CD4-positive, CD25-positive, alpha-beta regulatory T cell (primary cell): Measurements from ENCODE around the gene RNASEH2C. TPM values are rescaled to one million over a fixed set of nuclear protein-coding genes. Genes with fewer than 3 reads are reported as not detected.

Source experiments
- ATAC-seq, 2 donors: fragments of 150-1000 bp; cut with Tn5 transposase; one replicate each; pipeline ENCODE4 v1.10.0; 2021; ENCODE audit warnings: low read depth in 2 of 2, moderate number of reproducible peaks in 2 of 2, moderate library complexity in 1 of 2
- DNase-seq, 3 donors: peaks; one replicate each; pipeline versions ENCODE4 v3.0.0 to v3.0.0-alpha.2; 2012 to 2022; ENCODE audit warnings: mixed read lengths in 1 of 3
- H3K27ac ChIP-seq: one replicate; pipeline ENCODE4 v1.7.0; 2013; ENCODE audit warnings: mild to moderate bottlenecking, low read length; ENCODE audit not compliant: insufficient read depth, poor library complexity, severe bottlenecking
- H3K27me3 ChIP-seq: one replicate; pipeline ENCODE4 v1.7.0; 2013; ENCODE audit warnings: low read length; ENCODE audit not compliant: control insufficient read depth, insufficient read depth
- H3K36me3 ChIP-seq: one replicate; pipeline ENCODE4 v1.7.0; 2013; ENCODE audit warnings: mild to moderate bottlenecking, low read length, moderate library complexity; ENCODE audit not compliant: control insufficient read depth, insufficient read depth
- H3K4me1 ChIP-seq: 2 replicates; pipeline ENCODE4 v1.7.0; 2013; ENCODE audit warnings: mild to moderate bottlenecking, low read length; ENCODE audit not compliant: insufficient read depth, control insufficient read depth, poor library complexity, severe bottlenecking
- H3K4me3 ChIP-seq: one replicate; pipeline ENCODE4 v1.7.0; 2013; ENCODE audit warnings: low read depth, mild to moderate bottlenecking, low read length, moderate library complexity
- H3K9me3 ChIP-seq, 2 experiments: 1 replicate in 1 of 2; 2 replicates in 1 of 2; pipeline ENCODE4 v1.7.0; 2013; ENCODE audit warnings: low read length in 2 of 2, mild to moderate bottlenecking in 1 of 2, moderate library complexity in 1 of 2; ENCODE audit not compliant: control insufficient read depth in 2 of 2
- H3K27ac Mint-ChIP-seq, 3 donors: one replicate each; pipeline ENCODE4 v1.8.0; 2020 to 2022; ENCODE audit warnings: mild to moderate bottlenecking in 3 of 3, mixed read lengths in 3 of 3, moderate library complexity in 2 of 3
- H3K27me3 Mint-ChIP-seq: one replicate; pipeline ENCODE4 v1.8.0; 2022; ENCODE audit warnings: mild to moderate bottlenecking, mixed read lengths
- H3K36me3 Mint-ChIP-seq: one replicate; pipeline ENCODE4 v1.8.0; 2020; ENCODE audit warnings: mixed read lengths
- H3K4me1 Mint-ChIP-seq, 4 donors: one replicate each; pipeline ENCODE4 v1.8.0; 2020 to 2022; ENCODE audit warnings: mixed read lengths in 4 of 4, mild to moderate bottlenecking in 1 of 4
- H3K4me3 Mint-ChIP-seq, 4 donors: one replicate each; pipeline ENCODE4 v1.8.0; 2020 to 2022; ENCODE audit warnings: mild to moderate bottlenecking in 4 of 4, mixed read lengths in 4 of 4, moderate library complexity in 3 of 4
- H3K9me3 Mint-ChIP-seq, 7 donors: one replicate each; pipeline ENCODE4 v1.8.0; 2020 to 2022; ENCODE audit warnings: mixed read lengths in 7 of 7, mild to moderate bottlenecking in 3 of 7, moderate library complexity in 2 of 7
- polyA plus RNA-seq, 4 donors: library from polyadenylated mRNA; unstranded; fragments of 300-500 nt; fragmentation: Illumina TruSeq; gene quantifications; one replicate each; pipeline ENCODE4 v1.2.3, GENCODE V29; 2021
- total RNA-seq: library from RNA; stranded (reverse); gene quantifications from one replicate; pipeline ENCODE4 v1.2.3, GENCODE V29; 2022

Gene RNASEH2C
- total and polyA plus RNA-seq, 5 donors from 2014 or later = 28.3 to 83.8 (median 62.8) TPM

- ATAC-seq (no peak), DNase-seq (no peak)
- peaks cover 0 to 2% (median 0%) of the 10 kb centered on the region in 7 donors for H3K9me3 Mint-ChIP-seq
- peaks cover 0 to 2% (median 0%) of the 10 kb centered on the region in 4 donors for H3K4me1 Mint-ChIP-seq
- H3K36me3 ChIP-seq = no peaks in the 10 kb centered on the region
- H3K27ac ChIP-seq = no peak overlapping the region
- no peak overlapping the region for H3K4me3 Mint-ChIP-seq
- H3K4me1 ChIP-seq = no peaks in the 10 kb centered on the region
- no peak overlapping the region for H3K4me3 ChIP-seq
- no peak overlapping the region for H3K27ac Mint-ChIP-seq
- no peaks in the 10 kb centered on the region for H3K36me3 Mint-ChIP-seq
- H3K9me3 ChIP-seq = no peaks in the 10 kb centered on the region
- peaks cover 43% of the 10 kb centered on the region for H3K27me3 Mint-ChIP-seq
- no peaks in the 10 kb centered on the region for H3K27me3 ChIP-seq
Measured at GRCh38 chr11:65730461-65730860, 9.9 kb upstream of the RNASEH2C start.

DNA sequence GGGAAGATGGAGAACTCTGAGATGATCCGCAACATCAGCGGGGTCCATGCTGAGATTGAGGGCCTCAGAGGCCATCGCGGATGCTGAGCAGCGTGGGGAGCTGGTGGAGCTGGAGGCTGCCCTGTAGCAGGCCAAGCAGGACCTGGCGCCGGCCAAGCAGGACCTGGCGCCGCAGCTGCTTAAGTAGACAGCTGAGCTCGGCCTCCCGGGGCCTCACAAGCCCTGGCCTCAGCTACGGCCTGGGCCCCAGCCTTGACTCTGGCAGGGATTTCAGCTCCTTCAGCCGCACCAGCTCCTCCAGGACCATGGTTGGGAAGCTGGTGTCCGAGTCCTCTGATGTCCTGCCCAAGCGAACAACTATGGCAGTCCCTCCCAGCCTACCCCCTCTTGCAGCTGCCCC, 7.3 kb upstream of the RNASEH2C start:
- H3K9me3 ChIP-seq = no peaks in the 10 kb centered on the region
- ATAC-seq = no peak
- peaks cover 38% of the 10 kb centered on the region for H3K27me3 Mint-ChIP-seq
- H3K4me3 ChIP-seq = no peak overlapping the region
- H3K9me3 Mint-ChIP-seq = peaks cover 0 to 1% (median 0%) of the 10 kb centered on the region in 7 donors
- H3K27ac Mint-ChIP-seq = no peak overlapping the region
- no peak overlapping the region for H3K4me3 Mint-ChIP-seq
- H3K27ac ChIP-seq = no peak overlapping the region
- H3K4me1 ChIP-seq = no peaks in the 10 kb centered on the region
- H3K36me3 Mint-ChIP-seq = no peaks in the 10 kb centered on the region
- peaks cover 0 to under 1% (median 0%) of the 10 kb centered on the region in 4 donors for H3K4me1 Mint-ChIP-seq
- no peaks in the 10 kb centered on the region for H3K27me3 ChIP-seq
- no peaks in the 10 kb centered on the region for H3K36me3 ChIP-seq
- no peak for DNase-seq

DNA sequence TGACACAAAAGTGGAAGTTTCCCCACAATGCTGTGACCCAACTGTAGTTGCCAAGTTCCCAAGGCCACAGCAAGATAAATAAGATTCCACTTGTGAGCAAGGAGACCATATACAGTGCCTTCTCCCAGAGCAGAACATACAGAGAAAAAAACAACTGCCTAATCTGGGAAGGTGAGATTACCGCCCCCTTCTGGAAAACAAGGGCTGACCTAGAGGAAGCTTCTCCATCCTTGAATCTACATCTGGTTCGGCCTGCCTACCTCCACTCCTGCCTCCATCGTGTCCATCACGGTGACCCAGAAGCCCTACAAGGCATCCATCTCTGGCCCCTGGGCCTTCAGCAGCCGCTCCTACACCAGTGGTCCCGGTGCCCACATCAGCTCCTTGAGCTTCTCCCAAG, 6.1 kb upstream of the RNASEH2C start:
- no peaks in the 10 kb centered on the region for H3K4me1 ChIP-seq
- no peak overlapping the region for H3K27ac ChIP-seq
- H3K9me3 ChIP-seq = no peaks in the 10 kb centered on the region
- Mint-ChIP-seq H3K4me1 (peaks cover 0 to 5% (median 0%) of the 10 kb centered on the region in 4 donors), H3K9me3 (no peaks in the 10 kb centered on the region), H3K4me3 (peak overlapping the region in 1 of 4 donors; percentile 42), H3K27ac (no peak overlapping the region), H3K36me3 (no peaks in the 10 kb centered on the region), H3K27me3 (peaks cover 27% of the 10 kb centered on the region)
- H3K27me3 ChIP-seq = no peaks in the 10 kb centered on the region
- no peak for ATAC-seq
- H3K4me3 ChIP-seq = no peak overlapping the region
- no peaks in the 10 kb centered on the region for H3K36me3 ChIP-seq
- DNase-seq = no peak

GRCh38 chr11:65722261-65722660, 1.7 kb upstream of the RNASEH2C start:
- Histone ChIP-seq H3K4me1 (peaks cover 18% of the 10 kb centered on the region), H3K9me3 (no peaks in the 10 kb centered on the region), H3K27ac (no peak overlapping the region), H3K4me3 (no peak overlapping the region), H3K27me3 (no peaks in the 10 kb centered on the region), H3K36me3 (peaks cover 18% of the 10 kb centered on the region)
- Mint-ChIP-seq H3K4me1 (peaks cover 0 to 37% (median 13%) of the 10 kb centered on the region in 4 donors), H3K27ac (peak overlapping the region in 1 of 3 donors; percentile 20), H3K9me3 (no peaks in the 10 kb centered on the region), H3K27me3 (peaks cover 12% of the 10 kb centered on the region), H3K4me3 (peak overlapping the region; percentile 31 to 80 (median 62)), H3K36me3 (peaks cover 7% of the 10 kb centered on the region)
- DNase-seq (no peak), ATAC-seq (no peak)

GRCh38 chr11:65719871-65720210, 757 bp downstream of the RNASEH2C start:
- H3K36me3 Mint-ChIP-seq = peaks cover 20% of the 10 kb centered on the region
- DNase-seq = peak in 1 of 3 donors; percentile 33

DNA sequence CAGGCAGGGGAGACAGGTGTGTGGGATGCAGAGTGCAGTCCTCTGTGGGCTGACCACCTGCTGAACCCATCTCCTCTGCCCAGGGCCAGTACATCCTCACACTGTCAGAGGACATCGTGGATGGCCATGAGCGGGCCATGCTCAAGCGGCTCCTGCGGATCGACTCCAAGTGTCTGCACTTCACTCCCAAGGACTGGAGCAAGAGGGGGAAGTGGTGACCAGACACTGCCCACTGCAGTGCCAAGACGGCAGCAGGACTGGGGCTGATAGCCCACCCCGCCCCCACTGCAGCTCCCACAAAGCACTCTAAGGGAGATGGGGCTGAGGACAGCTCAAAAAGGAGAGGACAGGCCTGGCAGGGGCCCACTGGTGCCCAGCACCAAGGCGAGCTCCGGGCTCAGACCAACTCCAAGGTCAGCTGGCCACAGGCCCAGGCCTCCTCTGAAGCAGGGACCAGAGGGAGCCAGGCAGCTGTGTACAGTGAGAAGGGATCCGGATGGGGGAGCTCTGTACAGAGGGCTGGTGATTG, 1.6 kb downstream of the RNASEH2C start:
- Histone ChIP-seq H3K27ac (no peak overlapping the region), H3K4me3 (no peak overlapping the region), H3K9me3 (no peaks in the 10 kb centered on the region), H3K36me3 (peaks cover 48% of the 10 kb centered on the region), H3K4me1 (peaks cover 18% of the 10 kb centered on the region), H3K27me3 (no peaks in the 10 kb centered on the region)
- Mint-ChIP-seq H3K27me3 (peaks cover 12% of the 10 kb centered on the region), H3K4me3 (peak overlapping the region; percentile 89 to 92 (median 92)), H3K4me1 (peaks cover 0 to 44% (median 22%) of the 10 kb centered on the region in 4 donors), H3K27ac (no peak overlapping the region), H3K9me3 (no peaks in the 10 kb centered on the region), H3K36me3 (peaks cover 26% of the 10 kb centered on the region)
- ATAC-seq = no peak
- no peak for DNase-seq

More at GRCh38 chr11:65719871-65720210, 757 bp downstream of the RNASEH2C start:
- no peaks in the 10 kb centered on the region for H3K27me3 ChIP-seq
- H3K4me3 Mint-ChIP-seq = peak overlapping the region; percentile 89 to 92 (median 92)
- H3K4me3 ChIP-seq = peak overlapping the region; percentile 67
- no peak for ATAC-seq
- H3K4me1 ChIP-seq = peaks cover 18% of the 10 kb centered on the region
- H3K36me3 ChIP-seq = peaks cover 40% of the 10 kb centered on the region
- peak overlapping the region in 2 of 3 donors; percentile 69 to 89 for H3K27ac Mint-ChIP-seq
- H3K9me3 ChIP-seq = no peaks in the 10 kb centered on the region
- peaks cover 12% of the 10 kb centered on the region for H3K27me3 Mint-ChIP-seq
- H3K9me3 Mint-ChIP-seq = no peaks in the 10 kb centered on the region
- peak overlapping the region; percentile 79 for H3K27ac ChIP-seq
- peaks cover 0 to 44% (median 18%) of the 10 kb centered on the region in 4 donors for H3K4me1 Mint-ChIP-seq

DNA sequence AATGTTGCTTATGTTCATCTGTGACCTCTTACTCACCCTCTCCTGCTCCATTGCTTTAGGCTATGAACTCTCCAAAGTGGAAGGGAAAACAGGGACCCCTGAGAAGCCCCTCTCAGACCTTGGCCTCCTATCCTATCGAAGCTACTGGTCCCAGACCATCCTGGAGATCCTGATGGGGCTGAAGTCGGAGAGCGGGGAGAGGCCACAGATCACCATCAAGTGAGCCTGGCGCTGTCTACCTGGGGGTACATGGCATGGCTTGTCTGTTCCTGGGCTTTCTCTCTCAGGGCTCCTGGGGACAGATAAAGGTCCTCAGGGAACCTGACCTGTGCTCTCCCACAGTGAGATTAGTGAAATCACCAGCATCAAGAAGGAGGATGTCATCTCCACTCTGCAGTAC, 2.1 kb downstream of the RNASEH2C start:
- no peaks in the 10 kb centered on the region for H3K27me3 ChIP-seq
- H3K4me3 ChIP-seq = no peak overlapping the region
- no peak overlapping the region for H3K27ac ChIP-seq
- DNase-seq = no peak
- Mint-ChIP-seq H3K27me3 (peaks cover 8% of the 10 kb centered on the region), H3K4me1 (peaks cover 0 to 48% (median 24%) of the 10 kb centered on the region in 4 donors), H3K36me3 (peaks cover 30% of the 10 kb centered on the region), H3K4me3 (peak overlapping the region; percentile 65 to 92 (median 90)), H3K9me3 (no peaks in the 10 kb centered on the region), H3K27ac (peak overlapping the region in 1 of 3 donors; percentile 69)
- peaks cover 20% of the 10 kb centered on the region for H3K4me1 ChIP-seq
- no peak for ATAC-seq
- no peaks in the 10 kb centered on the region for H3K9me3 ChIP-seq
- H3K36me3 ChIP-seq = peaks cover 53% of the 10 kb centered on the region

DNA sequence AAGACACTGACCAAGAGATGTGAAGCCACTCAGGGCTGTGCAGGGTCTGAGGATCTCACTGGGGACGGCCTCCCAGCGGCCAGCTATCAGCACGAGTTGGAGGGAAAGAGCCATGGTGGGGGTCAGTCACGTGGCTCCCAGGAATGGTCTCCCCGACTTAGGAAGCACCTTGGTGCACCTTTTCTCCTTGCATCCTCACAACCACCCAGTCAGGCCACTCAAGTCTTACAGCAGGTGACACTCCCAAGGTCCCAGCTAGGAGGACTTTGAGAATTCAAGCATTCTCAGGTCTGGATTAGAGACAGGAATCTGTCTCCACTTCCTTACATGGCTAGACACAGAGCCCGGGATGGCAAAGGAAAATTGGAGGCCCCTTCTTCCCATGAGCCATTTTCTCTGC, 2.7 kb downstream of the RNASEH2C start:
- Histone ChIP-seq H3K4me1 (peaks cover 24% of the 10 kb centered on the region), H3K9me3 (no peaks in the 10 kb centered on the region), H3K36me3 (peaks cover 57% of the 10 kb centered on the region), H3K4me3 (no peak overlapping the region), H3K27me3 (no peaks in the 10 kb centered on the region), H3K27ac (no peak overlapping the region)
- Mint-ChIP-seq H3K36me3 (peaks cover 32% of the 10 kb centered on the region), H3K27ac (peak overlapping the region in 1 of 3 donors; percentile 33), H3K9me3 (peaks cover 0 to 2% (median 0%) of the 10 kb centered on the region in 7 donors), H3K27me3 (peaks cover 1% of the 10 kb centered on the region), H3K4me1 (peaks cover 0 to 54% (median 25%) of the 10 kb centered on the region in 4 donors), H3K4me3 (peak overlapping the region in 3 of 4 donors; percentile 29 to 92 (median 68))
- ATAC-seq = no peak
- no peak for DNase-seq
